Astrocyte of the spinal cord (primary cell): ENCODE results near the gene F8.
A peak's percentile ranks its signal among the peaks of the same experiment; 100 is the strongest.

Experiments
- DNase-seq: peaks from one replicate; pipeline ENCODE4 v3.0.0; 2011; ENCODE audit warnings: low read depth, low spot score
- H3K4me3 ChIP-seq: 2 replicates; pipeline ENCODE4 v1.5.1; 2011; ENCODE audit warnings: low read depth, mild to moderate bottlenecking, low read length, moderate library complexity
- CTCF ChIP-seq: IDR thresholded peaks from 2 replicates; pipeline ENCODE4 v1.5.1; 2012; ENCODE audit warnings: low read depth, mild to moderate bottlenecking, low read length, inconsistent platforms
- in situ Hi-C: cut with HindIII; loops from 2 replicates; pipeline ENCODE4 v1.10.0; 2017; ENCODE audit warnings: low sequenced_read_pairs

Gene F8

GRCh38 chrX:154813801-154814200, 208.7 kb downstream of the F8 start:
- no peak for TF ChIP-seq CTCF
- H3K4me3 ChIP-seq, result no peak overlapping the region
- in situ Hi-C loops, result no loop called here
- DNase-seq, result no peak

GRCh38 chrX:154812341-154813101, 210.0 kb downstream of the F8 start:
- in situ Hi-C loops, result no loop called here
- no peak for DNase-seq
- H3K4me3 ChIP-seq, result no peak overlapping the region
- no peak for TF ChIP-seq CTCF

- no peak overlapping the region for H3K4me3 ChIP-seq
- DNase-seq, result no peak
- in situ Hi-C loops, result no loop called here
- TF ChIP-seq CTCF, result no peak
Observed at GRCh38 chrX:154809939-154810665, 212.4 kb downstream of the F8 start.

GRCh38 chrX:154806837-154807501, 215.6 kb downstream of the F8 start:
- no peak for TF ChIP-seq CTCF
- DNase-seq, result no peak
- H3K4me3 ChIP-seq, result no peak overlapping the region
- in situ Hi-C loops, result no loop called here

- DNase-seq, result peak; percentile 22
- in situ Hi-C loops, result no loop called here
- H3K4me3 ChIP-seq, result peak overlapping the region; percentile 47
- no peak for TF ChIP-seq CTCF
Observed at GRCh38 chrX:154805696-154806091, 216.8 kb downstream of the F8 start.

- in situ Hi-C loops, result no loop called here
- peak; percentile 66 for DNase-seq
- peak within 1 kb of the TSS; percentile 47 for H3K4me3 ChIP-seq
- TF ChIP-seq CTCF, result no peak
Observed at GRCh38 chrX:154804957-154805695, 217.4 kb downstream of the F8 start, which contains the start of gene MPP1. Gene MPP1 (minus strand): TSS chrX:154805485. CDS start chrX:154805373, 112 bp downstream.
